HepG2 (cell line): ENCODE data around the gene CTNNBIP1. TPM values are rescaled to one million over a fixed set of nuclear protein-coding genes. Genes with fewer than 3 reads are reported as not detected.

Source experiments
- GPN1 ChIP-seq: sonication (generic); formaldehyde crosslinking; IDR thresholded peaks from 2 replicates; pipeline ENCODE4 v1.5.1; 2020; ENCODE audit warnings: missing genetic modification reagents, borderline replicate concordance
- IRF2 ChIP-seq: IDR thresholded peaks from 2 replicates; pipeline ENCODE4 v1.6.1; 2018; ENCODE audit warnings: missing genetic modification reagents, missing compliant biosample characterization
- KAT7 ChIP-seq: IDR thresholded peaks from 2 replicates; pipeline ENCODE4 v1.6.1; 2018; ENCODE audit warnings: borderline replicate concordance, missing compliant biosample characterization
- KDM3A ChIP-seq: IDR thresholded peaks from 2 replicates; pipeline ENCODE4 v1.6.1; 2018; ENCODE audit warnings: low read depth, missing compliant biosample characterization
- KDM6A ChIP-seq: IDR thresholded peaks from 2 replicates; pipeline ENCODE4 v1.6.1; 2016; ENCODE audit warnings: low read depth
- KLF13 ChIP-seq: sonication (generic); formaldehyde crosslinking; IDR thresholded peaks from 2 replicates; pipeline ENCODE4 v1.4.0; 2020; ENCODE audit warnings: mild to moderate bottlenecking, missing genetic modification reagents
- NFIB ChIP-seq: sonication (generic); formaldehyde crosslinking; IDR thresholded peaks from 2 replicates; pipeline ENCODE4 v1.9.0; 2021; ENCODE audit warnings: missing genetic modification reagents, mild to moderate bottlenecking, borderline replicate concordance
- ZFP1 ChIP-seq: IDR thresholded peaks from 2 replicates; pipeline ENCODE4 v1.6.1; 2016
- ZNF12 ChIP-seq: sonication (generic); formaldehyde crosslinking; IDR thresholded peaks from 2 replicates; pipeline ENCODE4 v1.5.0; 2020; ENCODE audit warnings: missing genetic modification reagents
- ZNF260 ChIP-seq: sonication (generic); formaldehyde crosslinking; IDR thresholded peaks from 2 replicates; pipeline ENCODE4 v1.4.0; 2020; ENCODE audit warnings: missing genetic modification reagents, low read depth, mild to moderate bottlenecking, borderline replicate concordance
- ZNF431 ChIP-seq: sonication (generic); formaldehyde crosslinking; IDR thresholded peaks from 2 replicates; pipeline ENCODE4 v1.9.0; 2022; ENCODE audit warnings: missing genetic modification reagents, low read depth, mild to moderate bottlenecking, borderline replicate concordance
- ZNF598 ChIP-seq: sonication (generic); formaldehyde crosslinking; IDR thresholded peaks from 2 replicates; pipeline ENCODE4 v1.5.1; 2020; ENCODE audit warnings: mild to moderate bottlenecking, missing genetic modification reagents, borderline replicate concordance
- polyA plus RNA-seq, 8 experiments: library from polyadenylated mRNA; depleted of rRNA in 3 of 8; stranded (reverse) in 7 of 8; unstranded in 1 of 8; fragments of >200 nt; fragmentation: Illumina TruSeq in 4 of 8; extraction: Trizol in 4 of 8; gene quantifications; 2 replicates each; pipeline versions ENCODE4 v1.2.1 to v1.2.3, GENCODE V29; 2011 to 2016; ENCODE audit warnings: low read depth in 4 of 8, missing spikeins in 1 of 8, mixed read lengths in 1 of 8; ENCODE audit not compliant: insufficient read depth in 1 of 8
- total RNA-seq, 5 experiments: library from RNA; depleted of rRNA; stranded (reverse); fragments of >200 nt; fragmentation: Illumina TruSeq; extraction: Trizol; gene quantifications; 2 replicates each; pipeline ENCODE4 v1.2.3, GENCODE V29; 2016; ENCODE audit warnings: low read depth in 1 of 5
- TF ChIP-seq, protein P1 (sequence below): sonication (generic); formaldehyde crosslinking; IDR thresholded peaks from 2 replicates; pipeline ENCODE4 v1.5.0; 2020; ENCODE audit warnings: missing genetic modification reagents
- TF ChIP-seq, protein P2 (sequence below): sonication (generic); formaldehyde crosslinking; IDR thresholded peaks from 2 replicates; pipeline ENCODE4 v1.9.0; 2021; ENCODE audit warnings: missing genetic modification reagents, borderline replicate concordance
- TF ChIP-seq, protein P3 (sequence below): IDR thresholded peaks from 2 replicates; pipeline ENCODE4 v1.6.1; 2012; ENCODE audit warnings: low read depth, low read length, improper control_type of control experiment
- TF ChIP-seq, protein P4 (sequence below): sonication (generic); formaldehyde crosslinking; IDR thresholded peaks from 2 replicates; pipeline ENCODE4 v1.4.0; 2020; ENCODE audit warnings: missing genetic modification reagents, mild to moderate bottlenecking, borderline replicate concordance
- TF ChIP-seq, protein P5 (sequence below): sonication (generic); formaldehyde crosslinking; IDR thresholded peaks from 2 replicates; pipeline ENCODE4 v1.5.0; 2020; ENCODE audit warnings: missing genetic modification reagents, mild to moderate bottlenecking, borderline replicate concordance
- TF ChIP-seq, protein P6 (sequence below): sonication (generic); formaldehyde crosslinking; IDR thresholded peaks from 2 replicates; pipeline ENCODE4 v1.4.0; 2020; ENCODE audit warnings: low read depth, mild to moderate bottlenecking, missing genetic modification reagents

CTNNBIP1 gene
- total and polyA plus RNA-seq, 2 of the 13 experiments (the other 11 are each of a cell fraction or from before 2014, with no cell fraction given): 71.7 to 83.0 TPM

DNA sequence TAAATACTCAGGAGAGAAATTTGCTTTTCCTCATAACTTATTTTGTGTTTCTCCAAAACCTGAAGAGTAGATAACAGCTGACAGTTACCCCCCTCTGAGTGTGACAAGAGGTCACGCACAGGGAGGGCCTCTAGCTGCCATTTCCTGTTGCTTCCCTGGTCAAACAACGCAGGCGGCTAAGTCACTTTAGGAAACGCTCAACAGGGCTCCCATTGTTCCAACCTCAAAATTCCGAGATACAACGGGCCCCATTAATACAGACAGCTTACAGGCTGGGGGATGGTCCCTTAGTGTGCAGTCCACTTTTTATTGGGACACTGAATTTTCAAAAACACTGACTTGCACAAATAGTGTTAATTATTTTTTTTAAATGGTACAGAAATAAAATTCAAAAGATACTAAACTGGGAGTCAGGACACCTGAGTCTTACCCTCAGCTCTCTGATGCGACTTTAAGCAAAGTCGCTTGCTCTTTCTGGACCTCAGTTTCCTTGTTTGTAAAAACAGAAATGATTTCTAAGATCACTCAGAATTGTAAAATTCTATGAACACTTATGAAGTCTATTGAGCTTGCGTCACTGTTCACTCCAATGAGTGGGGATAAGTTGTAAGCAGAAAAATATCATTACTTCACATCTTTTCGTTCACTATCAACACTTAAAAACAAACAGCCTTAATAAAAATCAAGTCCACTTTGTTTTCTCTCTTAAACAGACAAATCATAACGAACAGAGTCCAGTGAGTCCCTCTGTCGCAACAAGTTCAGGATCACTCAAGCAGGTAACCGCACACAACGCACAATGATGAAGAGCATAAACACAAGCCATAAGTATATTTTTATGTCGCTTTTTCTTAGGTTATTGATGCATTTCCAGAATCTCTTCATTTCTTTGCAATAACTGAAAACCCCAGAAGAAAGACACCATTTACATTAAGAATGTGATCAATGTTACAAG lies 19.6 kb upstream of the CTNNBIP1 start (continued):
- TF ChIP-seq IRF2 (CRISPR knock-in tag) (peak; percentile 31; the same call in 1 of the 2 replicates), KLF13 (CRISPR knock-in tag) (no peak), ZNF598 (CRISPR knock-in tag) (no peak), NFIB (CRISPR knock-in tag) (no peak), KDM6A (CRISPR knock-in tag) (peak; percentile 93), GPN1 (CRISPR knock-in tag) (no peak), ZFP1 (CRISPR knock-in tag) (0 out of 2 replicates have a peak, but pooled peaks have one; percentile 31), KDM3A (CRISPR knock-in tag) (peak; percentile 68; the same call in 1 of the 2 replicates), ZNF260 (CRISPR knock-in tag) (no peak), ZNF431 (CRISPR knock-in tag) (no peak), ZNF12 (CRISPR knock-in tag) (no peak), KAT7 (peak; percentile 82; the same call in 1 of the 2 replicates)
- TF ChIP-seq, protein P1, sequence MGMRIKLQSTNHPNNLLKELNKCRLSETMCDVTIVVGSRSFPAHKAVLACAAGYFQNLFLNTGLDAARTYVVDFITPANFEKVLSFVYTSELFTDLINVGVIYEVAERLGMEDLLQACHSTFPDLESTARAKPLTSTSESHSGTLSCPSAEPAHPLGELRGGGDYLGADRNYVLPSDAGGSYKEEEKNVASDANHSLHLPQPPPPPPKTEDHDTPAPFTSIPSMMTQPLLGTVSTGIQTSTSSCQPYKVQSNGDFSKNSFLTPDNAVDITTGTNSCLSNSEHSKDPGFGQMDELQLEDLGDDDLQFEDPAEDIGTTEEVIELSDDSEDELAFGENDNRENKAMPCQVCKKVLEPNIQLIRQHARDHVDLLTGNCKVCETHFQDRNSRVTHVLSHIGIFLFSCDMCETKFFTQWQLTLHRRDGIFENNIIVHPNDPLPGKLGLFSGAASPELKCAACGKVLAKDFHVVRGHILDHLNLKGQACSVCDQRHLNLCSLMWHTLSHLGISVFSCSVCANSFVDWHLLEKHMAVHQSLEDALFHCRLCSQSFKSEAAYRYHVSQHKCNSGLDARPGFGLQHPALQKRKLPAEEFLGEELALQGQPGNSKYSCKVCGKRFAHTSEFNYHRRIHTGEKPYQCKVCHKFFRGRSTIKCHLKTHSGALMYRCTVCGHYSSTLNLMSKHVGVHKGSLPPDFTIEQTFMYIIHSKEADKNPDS (CRISPR knock-in tag): no peak
- TF ChIP-seq, protein P2, sequence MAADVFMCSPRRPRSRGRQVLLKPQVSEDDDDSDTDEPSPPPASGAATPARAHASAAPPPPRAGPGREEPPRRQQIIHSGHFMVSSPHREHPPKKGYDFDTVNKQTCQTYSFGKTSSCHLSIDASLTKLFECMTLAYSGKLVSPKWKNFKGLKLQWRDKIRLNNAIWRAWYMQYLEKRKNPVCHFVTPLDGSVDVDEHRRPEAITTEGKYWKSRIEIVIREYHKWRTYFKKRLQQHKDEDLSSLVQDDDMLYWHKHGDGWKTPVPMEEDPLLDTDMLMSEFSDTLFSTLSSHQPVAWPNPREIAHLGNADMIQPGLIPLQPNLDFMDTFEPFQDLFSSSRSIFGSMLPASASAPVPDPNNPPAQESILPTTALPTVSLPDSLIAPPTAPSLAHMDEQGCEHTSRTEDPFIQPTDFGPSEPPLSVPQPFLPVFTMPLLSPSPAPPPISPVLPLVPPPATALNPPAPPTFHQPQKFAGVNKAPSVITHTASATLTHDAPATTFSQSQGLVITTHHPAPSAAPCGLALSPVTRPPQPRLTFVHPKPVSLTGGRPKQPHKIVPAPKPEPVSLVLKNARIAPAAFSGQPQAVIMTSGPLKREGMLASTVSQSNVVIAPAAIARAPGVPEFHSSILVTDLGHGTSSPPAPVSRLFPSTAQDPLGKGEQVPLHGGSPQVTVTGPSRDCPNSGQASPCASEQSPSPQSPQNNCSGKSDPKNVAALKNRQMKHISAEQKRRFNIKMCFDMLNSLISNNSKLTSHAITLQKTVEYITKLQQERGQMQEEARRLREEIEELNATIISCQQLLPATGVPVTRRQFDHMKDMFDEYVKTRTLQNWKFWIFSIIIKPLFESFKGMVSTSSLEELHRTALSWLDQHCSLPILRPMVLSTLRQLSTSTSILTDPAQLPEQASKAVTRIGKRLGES (CRISPR knock-in tag): no peak
- TF ChIP-seq, protein P3, sequence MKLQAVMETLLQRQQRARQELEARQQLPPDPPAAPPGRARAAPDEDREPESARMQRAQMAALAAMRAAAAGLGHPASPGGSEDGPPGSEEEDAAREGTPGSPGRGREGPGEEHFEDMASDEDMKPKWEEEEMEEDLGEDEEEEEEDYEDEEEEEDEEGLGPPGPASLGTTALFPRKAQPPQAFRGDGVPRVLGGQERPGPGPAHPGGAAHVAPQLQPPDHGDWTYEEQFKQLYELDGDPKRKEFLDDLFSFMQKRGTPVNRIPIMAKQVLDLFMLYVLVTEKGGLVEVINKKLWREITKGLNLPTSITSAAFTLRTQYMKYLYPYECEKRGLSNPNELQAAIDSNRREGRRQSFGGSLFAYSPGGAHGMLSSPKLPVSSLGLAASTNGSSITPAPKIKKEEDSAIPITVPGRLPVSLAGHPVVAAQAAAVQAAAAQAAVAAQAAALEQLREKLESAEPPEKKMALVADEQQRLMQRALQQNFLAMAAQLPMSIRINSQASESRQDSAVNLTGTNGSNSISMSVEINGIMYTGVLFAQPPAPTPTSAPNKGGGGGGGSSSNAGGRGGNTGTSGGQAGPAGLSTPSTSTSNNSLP: peak; percentile 72; the same call in 1 of the 2 replicates
- TF ChIP-seq, protein P4, sequence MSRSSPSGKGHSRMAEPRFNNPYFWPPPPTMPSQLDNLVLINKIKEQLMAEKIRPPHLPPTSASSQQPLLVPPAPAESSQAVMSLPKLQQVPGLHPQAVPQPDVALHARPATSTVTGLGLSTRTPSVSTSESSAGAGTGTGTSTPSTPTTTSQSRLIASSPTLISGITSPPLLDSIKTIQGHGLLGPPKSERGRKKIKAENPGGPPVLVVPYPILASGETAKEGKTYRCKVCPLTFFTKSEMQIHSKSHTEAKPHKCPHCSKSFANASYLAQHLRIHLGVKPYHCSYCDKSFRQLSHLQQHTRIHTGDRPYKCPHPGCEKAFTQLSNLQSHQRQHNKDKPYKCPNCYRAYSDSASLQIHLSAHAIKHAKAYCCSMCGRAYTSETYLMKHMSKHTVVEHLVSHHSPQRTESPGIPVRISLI (CRISPR knock-in tag): peak; percentile 59; the same call in 1 of the 2 replicates
- TF ChIP-seq, protein P5, sequence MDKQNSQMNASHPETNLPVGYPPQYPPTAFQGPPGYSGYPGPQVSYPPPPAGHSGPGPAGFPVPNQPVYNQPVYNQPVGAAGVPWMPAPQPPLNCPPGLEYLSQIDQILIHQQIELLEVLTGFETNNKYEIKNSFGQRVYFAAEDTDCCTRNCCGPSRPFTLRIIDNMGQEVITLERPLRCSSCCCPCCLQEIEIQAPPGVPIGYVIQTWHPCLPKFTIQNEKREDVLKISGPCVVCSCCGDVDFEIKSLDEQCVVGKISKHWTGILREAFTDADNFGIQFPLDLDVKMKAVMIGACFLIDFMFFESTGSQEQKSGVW (CRISPR knock-in tag): no peak
- TF ChIP-seq, protein P6, sequence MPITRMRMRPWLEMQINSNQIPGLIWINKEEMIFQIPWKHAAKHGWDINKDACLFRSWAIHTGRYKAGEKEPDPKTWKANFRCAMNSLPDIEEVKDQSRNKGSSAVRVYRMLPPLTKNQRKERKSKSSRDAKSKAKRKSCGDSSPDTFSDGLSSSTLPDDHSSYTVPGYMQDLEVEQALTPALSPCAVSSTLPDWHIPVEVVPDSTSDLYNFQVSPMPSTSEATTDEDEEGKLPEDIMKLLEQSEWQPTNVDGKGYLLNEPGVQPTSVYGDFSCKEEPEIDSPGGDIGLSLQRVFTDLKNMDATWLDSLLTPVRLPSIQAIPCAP (CRISPR knock-in tag): no peak
